ENCODE results near the gene MPO. TPM values are rescaled to one million over a fixed set of nuclear protein-coding genes. Genes with fewer than 3 reads are reported as not detected.

Gene MPO
- total and polyA plus RNA-seq, 2 of the 4 experiments (the other 2 are of a cell fraction), result not detected

- Histone ChIP-seq H2AK9ac (replicated peaks; ENCODE audit: low read depth, low read length, poor library complexity) (no peak overlapping the region), H4K91ac (ENCODE audit: insufficient read depth, low read depth, low read length) (no peak overlapping the region), H3K23ac (ENCODE audit: low read depth, low read length) (no peak overlapping the region), H2BK15ac (ENCODE audit: low read depth, low read length) (no peak overlapping the region), H2BK120ac (ENCODE audit: low read depth, low read length) (no peak overlapping the region), H2AK5ac (ENCODE audit: low read depth, low read length) (no peak overlapping the region), H2AFZ (replicated peaks; ENCODE audit: low read length, poor library complexity) (peak overlapping the region; percentile 49), H3K9me3 (ENCODE audit: control insufficient read depth, insufficient read depth, low read length) (no peaks in the 10 kb centered on the region), H3K27ac (ENCODE audit: insufficient read depth, low read length) (no peak overlapping the region), H3K4me2 (ENCODE audit: low read depth, low read length) (no peak overlapping the region), H3K36me3 (ENCODE audit: control insufficient read depth, insufficient read depth, low read length) (peaks cover 3% of the 10 kb centered on the region; the same call in 1 of the 2 replicates), H3K79me1 (ENCODE audit: low read depth in 1 of 2, low read length in 2 of 2) (no peaks in the 10 kb centered on the region), H3K18ac (ENCODE audit: low read depth, low read length) (no peak overlapping the region), H3K4me3 (ENCODE audit: insufficient read depth, low read depth, low read length) (no peak overlapping the region), H4K5ac (ENCODE audit: low read depth, low read length) (no peak overlapping the region), H3K27me3 (ENCODE audit: control insufficient read depth, insufficient read depth, low read length) (peaks cover 5% of the 10 kb centered on the region; the same call in 1 of the 2 replicates), H3K56ac (ENCODE audit: extremely low read depth, insufficient read depth, low read length) (no peak overlapping the region), H2BK5ac (ENCODE audit: low read depth, low read length, poor library complexity, severe bottlenecking) (no peak overlapping the region), H3K14ac (replicated peaks; ENCODE audit: low read depth, low read length) (no peak overlapping the region), H3K9ac (ENCODE audit: low read depth, low read length) (no peak overlapping the region), H3K4me1 (ENCODE audit: control insufficient read depth, insufficient read depth, low read length) (peaks cover 5% of the 10 kb centered on the region), H3K9me1 (ENCODE audit: insufficient read depth, low read length) (no peaks in the 10 kb centered on the region), H2BK20ac (ENCODE audit: low read depth, low read length) (no peak overlapping the region), H4K20me1 (ENCODE audit: insufficient read depth, low read length) (no peaks in the 10 kb centered on the region), H3K4ac (ENCODE audit: low read depth, low read length) (no peak overlapping the region), H4K8ac (ENCODE audit: low read depth in 2 of 2, low read length in 2 of 2) (no peak overlapping the region)
- intact Hi-C loops (cut with micrococcal nuclease), result no loop called here
- ChIA-PET POLR2A (ENCODE audit: unreplicated experiment) (interaction anchor here (0.9 kb wide), 1 partner anchor 30 kb away, joined by 3 read pairs; the partner anchor contains the start of gene SUPT4H1), CTCF (interaction anchor here (0.6 kb wide), 1 partner anchor 173 kb away, joined by 3 read pairs; no protein-coding TSS in a partner anchor)
- dilution Hi-C loops (cut with HindIII; ENCODE audit: low sequenced_read_pairs, unreplicated experiment), result no loop called here
- ATAC-seq (ENCODE audit: low read depth) (no peak), DNase-seq (no peak)
- WGBS, 2 experiments (ENCODE audit: extremely low coverage in 2 of 2, insufficient read length in 1 of 2), result 90% methylated on average over 12 of the region's 18 CpGs; no CpG with 5 or more reads in 1 of the 2 experiments
- TF ChIP-seq RAD21 (IDR thresholded peaks at IDR 0.05; ENCODE audit: low read length), result no peak
- TF ChIP-seq RCOR1 (IDR thresholded peaks at IDR 0.05; ENCODE audit: insufficient replicate concordance, low read length), result no peak
- BruUV-seq (replicated peaks), result no TSS peak
- in situ Hi-C loops (cut with MboI; ENCODE audit: low sequenced_read_pairs), result no loop called here
Measured at GRCh38 chr17:58321571-58322525, 41.1 kb upstream of the MPO start.
